CD4-positive, alpha-beta T cell treated with Interleukin-15 for 1 hour (primary cell): Measurements from ENCODE around the gene RCAN2.
"Not testable (repeated sequence)": the region's sequence is repeated elsewhere in the genome, so short reads cannot be mapped to it uniquely, and the experiment has no call there.

Experiments
- DNase-seq: peaks from one replicate; pipeline ENCODE4 v3.0.0-alpha.2; 2020

The RCAN2 gene

DNA sequence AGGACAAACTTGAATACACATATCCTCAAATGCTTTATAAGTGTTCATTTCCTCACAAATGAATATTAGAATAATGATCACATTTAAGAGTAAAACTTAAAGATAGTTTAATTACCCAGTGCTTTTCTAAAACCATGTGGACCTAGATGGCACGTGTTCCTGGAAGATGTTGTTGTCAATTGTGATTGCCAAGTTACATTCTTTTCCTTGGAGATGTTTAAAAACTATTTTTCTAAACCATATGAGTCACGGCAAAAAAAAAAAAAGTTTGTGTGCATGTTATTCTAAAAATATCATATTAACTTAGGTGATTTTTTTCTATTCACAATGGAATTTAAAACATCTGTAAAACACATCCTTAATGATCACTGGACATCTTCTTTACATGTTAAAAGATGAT lies 51.1 kb downstream of the RCAN2 start:
- no peak for DNase-seq

- no peak for DNase-seq
These were observed 53.0 kb downstream of the RCAN2 start for GRCh38 chr6:46438245-46438644.

DNA sequence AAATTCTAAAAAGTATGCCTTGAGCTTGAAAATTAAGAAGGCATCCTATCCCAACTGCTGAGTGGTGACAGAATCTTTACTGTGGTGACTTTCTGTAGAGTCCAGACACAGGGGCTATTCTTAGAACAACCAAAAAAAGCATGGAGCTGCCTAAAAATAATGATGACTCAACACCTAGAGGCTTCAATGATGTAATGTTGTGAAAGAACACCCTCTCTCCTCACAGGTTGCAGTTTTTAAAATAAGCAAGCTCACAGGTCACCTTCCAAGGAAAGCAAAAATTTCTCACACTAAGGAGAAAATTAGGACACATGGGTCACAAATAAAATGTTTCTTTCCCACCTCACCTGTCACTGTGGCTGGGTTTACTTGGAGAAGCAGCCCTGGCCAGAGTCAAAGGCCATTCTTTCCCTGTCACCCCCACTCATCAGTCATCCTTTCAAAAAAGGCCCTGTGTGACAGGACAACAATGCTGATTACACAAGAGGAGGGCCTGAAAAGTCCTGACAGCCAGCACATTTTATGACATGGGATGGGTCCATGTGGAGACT lies 53.5 kb downstream of the RCAN2 start:
- no peak for DNase-seq

DNA sequence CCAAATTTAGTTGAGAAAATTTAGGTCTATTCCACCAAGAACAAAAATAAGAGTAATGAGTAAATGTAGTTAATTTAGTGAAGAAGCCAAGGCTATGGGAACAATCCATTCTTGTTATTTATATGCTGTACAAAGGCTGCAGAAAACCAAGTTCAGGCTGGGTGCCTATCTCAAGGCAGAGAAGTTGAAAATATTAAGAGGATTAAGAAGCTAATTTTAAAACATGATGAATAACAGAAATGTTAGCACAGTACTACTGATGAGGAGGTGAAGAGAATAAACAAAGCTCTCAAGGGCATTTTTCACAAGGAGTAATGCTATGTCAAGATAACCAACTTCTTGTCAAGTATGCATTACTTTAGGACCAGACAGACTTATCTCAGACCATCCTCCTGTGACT lies 68.6 kb downstream of the RCAN2 start:
- no peak for DNase-seq

DNA sequence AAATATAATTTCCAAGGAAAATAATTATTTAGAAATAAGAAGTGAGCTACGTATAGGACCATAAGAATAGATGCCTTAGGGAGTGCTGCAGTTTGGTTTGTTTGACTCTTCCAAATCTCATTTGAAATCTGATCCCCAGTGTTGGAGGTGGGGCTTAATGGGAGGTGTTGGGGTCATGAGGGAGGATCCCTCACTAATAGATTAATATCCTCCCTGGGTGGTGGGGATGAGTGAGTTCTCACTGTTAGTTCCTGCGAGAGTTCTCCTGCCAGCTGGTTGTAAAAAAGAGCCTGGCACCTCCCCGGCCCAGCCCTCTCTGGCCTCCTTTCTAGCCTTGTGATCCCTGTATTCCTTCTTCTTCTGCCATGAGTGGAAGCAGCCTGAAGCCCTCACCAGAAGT lies 69.3 kb downstream of the RCAN2 start:
- DNase-seq: no peak

- no peak for DNase-seq
These were observed 70.2 kb downstream of the RCAN2 start for GRCh38 chr6:46420921-46421638.

DNA sequence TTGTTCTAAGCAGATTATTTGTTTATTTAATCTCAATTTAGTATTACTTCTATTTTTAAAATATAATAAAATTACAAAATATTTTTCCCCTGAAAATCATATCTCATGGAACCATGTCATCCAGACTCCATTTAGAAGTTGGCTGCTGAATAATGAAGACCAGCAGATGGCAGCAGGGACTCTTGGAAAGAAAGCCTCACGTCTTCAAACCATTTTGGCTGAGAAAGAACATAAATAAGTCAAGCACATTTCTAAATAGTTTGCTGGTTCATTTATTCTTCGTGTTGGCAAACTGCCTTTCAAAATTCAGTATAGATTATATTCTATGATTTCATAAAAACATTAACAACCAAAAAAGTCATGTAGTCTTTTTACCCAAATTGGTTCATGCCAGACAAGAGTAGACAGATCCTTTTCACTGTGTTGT lies 71.7 kb downstream of the RCAN2 start:
- no peak for DNase-seq

DNA sequence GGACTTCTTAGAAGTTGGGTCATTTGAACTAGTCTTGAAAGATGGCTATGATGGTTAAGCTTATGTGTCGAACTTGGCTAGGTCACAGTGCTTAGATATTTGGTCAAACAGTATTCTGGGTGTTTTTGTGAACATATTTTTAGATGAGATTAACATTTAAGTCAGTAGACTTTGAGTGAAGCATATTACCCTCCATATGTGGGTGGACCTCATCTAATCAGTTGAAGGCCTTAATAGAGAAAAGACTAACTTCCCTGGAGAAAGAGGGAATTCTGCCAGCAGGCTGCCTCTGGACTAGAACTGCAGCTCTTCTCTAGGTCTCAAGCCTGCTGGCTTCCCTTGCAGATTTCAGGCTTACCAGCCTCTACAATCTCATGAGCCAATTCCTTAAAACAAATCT lies 76.9 kb downstream of the RCAN2 start:
- no peak for DNase-seq

GRCh38 chr6:46412662-46413061 lies 78.6 kb downstream of the RCAN2 start:
- DNase-seq: no peak

GRCh38 chr6:46411456-46412197 lies 79.6 kb downstream of the RCAN2 start:
- no peak for DNase-seq

GRCh38 chr6:46410334-46410953 lies 80.8 kb downstream of the RCAN2 start:
- no peak for DNase-seq

DNA sequence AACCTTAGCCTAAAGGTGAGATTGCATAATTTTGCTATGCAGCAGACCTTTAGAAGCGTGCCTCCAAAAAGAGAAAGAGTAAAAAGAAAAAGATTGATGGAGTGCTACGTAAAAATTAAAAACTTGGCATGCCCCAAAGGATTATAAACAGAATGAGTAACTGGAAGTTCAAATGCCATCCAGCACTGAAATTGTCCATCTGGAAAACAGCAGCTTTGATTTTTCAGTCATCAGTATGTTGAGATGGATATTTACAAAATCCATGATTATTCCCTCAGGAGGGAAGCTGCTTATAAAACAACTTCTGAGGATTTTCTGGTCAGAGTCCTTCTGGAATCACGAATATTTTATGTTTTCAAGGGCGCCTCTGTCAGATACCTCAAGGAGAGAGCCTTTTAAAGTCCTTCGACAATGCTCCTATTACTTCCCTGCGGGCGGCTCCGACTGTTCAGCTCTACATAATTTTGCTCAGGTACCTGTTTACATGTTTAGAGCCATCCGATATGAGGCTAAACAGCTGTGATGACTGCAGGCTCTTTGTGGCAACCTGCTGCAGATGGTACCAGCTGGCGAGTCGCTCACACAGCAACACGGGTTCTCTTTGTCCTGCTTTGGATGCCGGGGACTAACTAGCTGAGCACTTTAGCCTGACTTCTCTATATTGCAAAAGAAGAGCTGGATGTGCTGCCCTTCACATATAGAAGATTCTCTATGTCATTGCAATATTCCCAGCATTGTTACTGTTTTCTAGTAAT lies 83.3 kb downstream of the RCAN2 start:
- DNase-seq: no peak

DNA sequence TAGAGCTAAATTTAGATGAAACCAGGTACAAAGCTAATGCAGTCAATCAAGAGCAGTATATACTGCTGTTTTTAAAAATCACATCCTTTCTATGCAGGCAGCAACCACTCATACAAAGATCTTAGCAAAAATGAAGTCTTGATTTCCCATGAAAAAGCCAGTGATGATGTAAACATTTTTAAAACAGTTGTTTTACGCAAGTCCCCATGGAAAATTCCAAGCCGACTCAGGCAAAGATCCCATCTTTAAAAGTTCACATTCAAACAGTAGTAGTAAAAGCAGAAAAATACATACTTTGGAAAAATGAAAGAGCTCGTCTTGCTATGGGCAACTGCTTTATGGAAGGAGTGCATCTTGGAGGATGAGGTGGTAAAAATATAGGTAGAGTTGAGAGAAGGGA lies 84.0 kb downstream of the RCAN2 start:
- DNase-seq: no peak

DNA sequence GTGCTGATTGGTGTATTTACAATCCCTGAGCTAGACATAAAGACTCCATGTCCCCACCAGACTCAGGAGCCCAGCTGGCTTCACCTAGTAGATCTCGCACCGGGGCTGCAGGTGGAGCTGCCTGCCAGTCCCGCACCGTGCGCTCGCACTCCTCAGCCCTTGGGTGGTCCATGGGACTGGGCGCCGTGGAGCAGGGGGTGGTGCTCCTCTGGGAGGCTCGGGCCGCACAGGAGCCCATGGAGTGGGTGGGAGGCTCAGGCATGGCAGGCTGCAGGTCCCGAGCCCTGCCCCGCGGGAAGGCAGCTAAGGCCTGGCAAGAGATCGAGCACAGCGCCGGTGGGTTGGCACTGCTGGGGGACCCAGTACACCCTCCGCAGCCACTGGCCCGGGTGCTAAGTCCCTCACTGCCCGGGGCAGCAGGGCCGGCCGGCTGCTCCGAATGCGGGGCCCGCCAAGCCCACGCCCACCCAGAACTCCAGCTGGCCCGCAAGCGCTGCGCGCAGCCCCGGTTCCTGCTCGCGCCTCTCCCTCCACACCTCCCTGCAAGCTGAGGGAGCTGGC lies 85.5 kb downstream of the RCAN2 start:
- not testable (repeated sequence) for DNase-seq

DNA sequence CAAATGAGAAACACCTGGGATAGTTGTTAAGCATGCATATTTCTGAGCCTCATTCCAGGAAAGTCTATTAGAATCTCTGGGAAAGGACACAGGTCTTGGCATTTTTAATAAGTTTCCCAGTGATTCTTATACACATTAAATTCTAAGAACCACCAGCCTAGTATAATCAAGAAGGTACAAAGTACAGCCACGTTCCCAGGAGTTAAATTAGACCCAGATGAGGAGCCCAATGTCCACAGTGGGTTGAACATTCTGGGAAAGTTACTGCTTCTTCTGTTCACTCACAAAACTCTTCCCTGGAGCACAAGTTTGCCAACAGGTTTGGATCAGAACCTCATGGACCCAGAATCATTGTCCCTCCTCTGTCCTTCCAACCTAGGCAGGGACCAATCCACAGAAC lies 90.4 kb downstream of the RCAN2 start:
- DNase-seq: no peak

DNA sequence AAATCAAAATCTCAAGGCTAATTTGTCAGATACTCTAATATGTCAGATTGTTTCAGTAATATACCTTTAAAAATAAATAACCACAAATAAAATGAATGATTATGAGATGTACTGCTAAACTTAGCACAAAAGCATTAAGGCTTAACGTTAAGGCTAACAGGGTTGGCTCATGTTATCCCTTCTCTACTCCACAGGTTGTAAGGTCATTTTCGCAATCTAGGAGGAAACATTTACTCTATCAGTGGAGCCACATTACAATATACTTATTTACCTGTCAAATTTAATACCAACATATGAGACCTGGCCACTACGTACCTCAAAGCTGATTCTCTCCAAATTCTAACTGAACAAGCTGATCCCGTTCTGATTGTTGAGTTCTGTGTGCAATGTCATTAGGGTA lies 95.7 kb downstream of the RCAN2 start:
- no peak for DNase-seq

DNA sequence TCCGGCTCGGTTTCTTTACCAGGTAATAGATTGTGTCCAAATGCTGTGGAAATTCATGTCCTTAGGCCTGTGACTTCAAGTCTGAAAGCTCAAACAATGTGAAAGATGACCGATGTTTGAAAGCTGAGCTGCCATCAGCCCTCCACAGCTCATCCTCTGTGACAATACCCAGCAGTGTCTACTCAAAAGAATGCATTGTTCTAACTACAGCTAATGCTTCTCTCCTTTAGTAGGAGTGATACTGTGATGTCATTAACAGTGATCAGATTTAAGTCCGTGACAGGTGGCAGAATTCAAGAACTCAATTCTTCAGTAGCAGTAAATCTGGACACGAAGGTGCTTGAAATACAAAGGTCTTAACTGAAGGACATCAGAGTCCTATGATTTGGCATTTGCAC lies 97.3 kb downstream of the RCAN2 start:
- DNase-seq: no peak

GRCh38 chr6:46393161-46393939 lies 97.9 kb downstream of the RCAN2 start:
- DNase-seq: no peak

GRCh38 chr6:46392294-46392693 lies 99.0 kb downstream of the RCAN2 start:
- no peak for DNase-seq

DNA sequence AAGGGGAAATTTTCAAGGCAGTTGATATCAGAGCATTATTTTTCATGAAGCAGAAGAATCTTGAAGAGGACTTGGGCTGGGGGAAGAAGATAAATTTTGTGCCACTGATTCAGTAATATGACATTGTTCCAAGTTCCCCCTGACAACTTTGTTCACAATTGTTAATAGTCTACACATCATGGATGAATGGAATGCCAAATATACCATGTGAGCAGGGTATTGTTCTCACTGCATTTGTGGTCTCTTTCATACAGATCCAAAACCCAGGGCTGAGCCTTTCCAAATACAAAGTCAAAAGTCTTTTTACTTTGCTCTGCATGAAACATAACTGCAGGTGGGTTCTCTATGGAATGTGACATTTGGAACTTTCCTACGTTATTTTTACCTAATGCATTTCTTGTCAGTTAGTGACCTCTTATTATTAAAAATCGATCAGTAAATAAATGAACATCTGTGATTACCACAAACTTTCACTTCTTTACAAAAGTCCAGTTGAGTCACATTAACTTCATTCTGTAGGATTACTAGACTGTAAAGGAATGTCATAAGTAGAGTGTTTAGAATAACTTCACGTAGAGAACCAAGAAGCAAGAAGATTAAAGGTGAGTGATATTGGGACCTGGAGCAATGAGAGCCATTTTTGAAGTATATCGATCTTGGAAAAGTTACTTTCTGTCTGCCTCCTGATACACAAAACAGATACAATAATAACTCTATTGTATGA lies 100.9 kb downstream of the RCAN2 start:
- no peak for DNase-seq

DNA sequence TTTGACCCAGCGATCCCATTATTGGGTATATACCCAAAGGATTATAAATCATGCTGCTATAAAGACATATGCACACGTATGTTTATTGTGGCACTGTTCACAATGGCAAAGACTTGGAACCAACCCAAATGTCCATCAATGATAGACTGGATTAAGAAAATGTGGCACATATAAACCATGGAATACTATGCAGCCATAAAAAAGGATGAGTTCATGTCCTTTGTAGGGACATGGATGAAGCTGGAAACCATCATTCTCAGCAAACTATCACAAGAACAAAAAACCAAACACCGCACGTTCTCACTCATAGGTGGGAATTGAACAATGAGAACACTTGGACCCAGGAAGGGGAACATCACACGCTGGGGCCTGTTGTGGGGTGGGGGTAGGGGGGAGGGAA lies 103.5 kb downstream of the RCAN2 start:
- not testable (repeated sequence) for DNase-seq
